ENCODE results near the gene TUSC2.
A peak's percentile ranks its signal among the peaks of the same experiment; 100 is the strongest.

TUSC2 gene

GRCh38 chr3:50292159-50293078 lies 35.6 kb downstream of the TUSC2 start, which contains the start of gene IFRD2:
Gene IFRD2, minus strand, starts transcription at chr3:50292429. Its CDS starts 155 bp downstream, at chr3:50292274.
- Histone ChIP-seq H3K79me2 (ENCODE audit: insufficient read depth, low read length) (peaks cover 32% of the 10 kb centered on the region), H3K4me3 (ENCODE audit: low read length, poor library complexity, severe bottlenecking) (peak within 1 kb of the TSS; percentile 91), H3K9me3 (ENCODE audit: insufficient read depth, low read depth, low read length) (no peaks in the 10 kb centered on the region), H3K9ac (ENCODE audit: low read depth, low read length, poor library complexity, severe bottlenecking) (peak within 1 kb of the TSS; percentile 76), H2AFZ (ENCODE audit: low read length) (peak within 1 kb of the TSS; percentile 65), H3K27me3 (ENCODE audit: insufficient read depth, low read length, poor library complexity, severe bottlenecking) (no peaks in the 10 kb centered on the region), H3K36me3 (ENCODE audit: insufficient read depth, low read length) (peaks cover 12% of the 10 kb centered on the region; the same call in 1 of the 2 replicates), H3K4me1 (ENCODE audit: insufficient read depth, low read length, poor library complexity, severe bottlenecking) (peaks cover 20% of the 10 kb centered on the region), H4K20me1 (ENCODE audit: insufficient read depth, low read length, poor library complexity, severe bottlenecking) (peaks cover 3% of the 10 kb centered on the region), H3K9me2 (replicated peaks; ENCODE audit: low read depth, low read length) (no peaks in the 10 kb centered on the region), H3K4me2 (ENCODE audit: low read depth, low read length, poor library complexity, severe bottlenecking) (peak within 1 kb of the TSS; percentile 86), H3F3A (ENCODE audit: low read depth) (no peaks in the 10 kb centered on the region)
- TF ChIP-seq EZH2phosphoT487 (IDR thresholded peaks at IDR 0.05; ENCODE audit: borderline replicate concordance) (no peak), CTCF (conservative IDR thresholded peaks at IDR 0.05; ENCODE audit: low read length) (peak; percentile 17)

- Histone ChIP-seq H3K27me3 (ENCODE audit: insufficient read depth, low read length, poor library complexity, severe bottlenecking) (no peaks in the 10 kb centered on the region), H2AFZ (ENCODE audit: low read length) (no peak overlapping the region), H3K9ac (ENCODE audit: low read depth, low read length, poor library complexity, severe bottlenecking) (peak overlapping the region; percentile 44), H3K79me2 (ENCODE audit: insufficient read depth, low read length) (peaks cover 26% of the 10 kb centered on the region), H3K4me3 (ENCODE audit: low read length, poor library complexity, severe bottlenecking) (peak overlapping the region; percentile 91), H3K4me1 (ENCODE audit: insufficient read depth, low read length, poor library complexity, severe bottlenecking) (peaks cover 18% of the 10 kb centered on the region), H3F3A (ENCODE audit: low read depth) (no peaks in the 10 kb centered on the region), H3K4me2 (ENCODE audit: low read depth, low read length, poor library complexity, severe bottlenecking) (peak overlapping the region; percentile 86), H3K36me3 (ENCODE audit: insufficient read depth, low read length) (peaks cover 12% of the 10 kb centered on the region; the same call in 1 of the 2 replicates), H3K9me3 (ENCODE audit: insufficient read depth, low read depth, low read length) (no peaks in the 10 kb centered on the region), H3K9me2 (replicated peaks; ENCODE audit: low read depth, low read length) (no peaks in the 10 kb centered on the region), H4K20me1 (ENCODE audit: insufficient read depth, low read length, poor library complexity, severe bottlenecking) (peaks cover 3% of the 10 kb centered on the region)
- no peak for TF ChIP-seq EZH2phosphoT487 (IDR thresholded peaks at IDR 0.05; ENCODE audit: borderline replicate concordance)
- no peak for TF ChIP-seq CTCF (conservative IDR thresholded peaks at IDR 0.05; ENCODE audit: low read length)
These were observed 37.8 kb downstream of the TUSC2 start for GRCh38 chr3:50290161-50290641.

GRCh38 chr3:50289130-50289529 lies 38.9 kb downstream of the TUSC2 start:
- no peak overlapping the region for H3K9ac ChIP-seq (ENCODE audit: low read depth, low read length, poor library complexity, severe bottlenecking)
- peaks cover 12% of the 10 kb centered on the region; the same call in 1 of the 2 replicates for H3K36me3 ChIP-seq (ENCODE audit: insufficient read depth, low read length)
- peaks cover 26% of the 10 kb centered on the region for H3K79me2 ChIP-seq (ENCODE audit: insufficient read depth, low read length)
- no peak overlapping the region for H3K4me3 ChIP-seq (ENCODE audit: low read length, poor library complexity, severe bottlenecking)
- H3K4me1 ChIP-seq (ENCODE audit: insufficient read depth, low read length, poor library complexity, severe bottlenecking), result peaks cover 18% of the 10 kb centered on the region
- no peaks in the 10 kb centered on the region for H3F3A ChIP-seq (ENCODE audit: low read depth)
- TF ChIP-seq EZH2phosphoT487 (IDR thresholded peaks at IDR 0.05; ENCODE audit: borderline replicate concordance), result no peak
- TF ChIP-seq CTCF (conservative IDR thresholded peaks at IDR 0.05; ENCODE audit: low read length), result no peak
- H2AFZ ChIP-seq (ENCODE audit: low read length), result no peak overlapping the region
- peaks cover 3% of the 10 kb centered on the region for H4K20me1 ChIP-seq (ENCODE audit: insufficient read depth, low read length, poor library complexity, severe bottlenecking)
- no peaks in the 10 kb centered on the region for H3K9me3 ChIP-seq (ENCODE audit: insufficient read depth, low read depth, low read length)
- H3K27me3 ChIP-seq (ENCODE audit: insufficient read depth, low read length, poor library complexity, severe bottlenecking), result no peaks in the 10 kb centered on the region
- no peaks in the 10 kb centered on the region for H3K9me2 ChIP-seq (replicated peaks; ENCODE audit: low read depth, low read length)
- H3K4me2 ChIP-seq (ENCODE audit: low read depth, low read length, poor library complexity, severe bottlenecking), result no peak overlapping the region
